OCI-LY7 (cell line): ENCODE results near the gene TOR2A. TPM values are rescaled to one million over a fixed set of nuclear protein-coding genes. Genes with fewer than 3 reads are reported as not detected.

Experiments used
- BruUV-seq: library from RNA; stranded (reverse); fragments of 400-500 nt; replicated peaks from 2 replicates; lab custom pipeline; 2021; lab: Mats Ljungman, UMichigan
- CTCF ChIA-PET: fragments of 300-600 bp; sonication (Branson Sonifier 250); formaldehyde crosslinking; loops from one replicate; lab custom pipeline; 2022; ENCODE audit warnings: antibody characterized with exemption; ENCODE audit not compliant: unreplicated experiment; lab: Charles Lee
- POLR2A ChIA-PET: fragments of 300-600 bp; sonication (Branson Sonifier 250); formaldehyde crosslinking; loops from one replicate; lab custom pipeline; 2022; ENCODE audit warnings: antibody characterized with exemption; lab: Charles Lee
- DNase-seq: peaks from one replicate; pipeline ENCODE4 v3.0.0-alpha.2; 2015; ENCODE audit warnings: low spot score
- H2AFZ ChIP-seq: fragments of 200-600 bp; sonication (generic), shearing (Covaris generic); 2 replicates; pipeline ENCODE4 v1.6.1; 2014; ENCODE audit warnings: mild to moderate bottlenecking, antibody characterized with exemption, low read length, moderate library complexity
- H3K27ac ChIP-seq: fragments of 200-600 bp; sonication (generic); 2 replicates; pipeline ENCODE4 v1.5.1; 2014; ENCODE audit warnings: mixed run types, low read depth, mild to moderate bottlenecking, moderate library complexity, low read length, inconsistent platforms; ENCODE audit not compliant: poor library complexity, severe bottlenecking
- H3K36me3 ChIP-seq: fragments of 200-600 bp; sonication (generic); 2 replicates; pipeline ENCODE4 v1.6.1; 2014; ENCODE audit warnings: mild to moderate bottlenecking, antibody characterized with exemption, low read length, moderate library complexity, mixed read lengths; ENCODE audit not compliant: insufficient read depth
- H3K4me1 ChIP-seq: fragments of 200-600 bp; sonication (generic); 2 replicates; pipeline ENCODE4 v1.5.1; 2014; ENCODE audit warnings: mild to moderate bottlenecking, low read length; ENCODE audit not compliant: insufficient read depth, poor library complexity, severe bottlenecking
- H3K4me2 ChIP-seq: fragments of 200-600 bp; sonication (generic); 2 replicates; pipeline ENCODE4 v1.6.1; 2014; ENCODE audit warnings: mild to moderate bottlenecking, low read length
- H3K4me3 ChIP-seq: fragments of 200-600 bp; sonication (generic); 2 replicates; pipeline ENCODE4 v1.5.1; 2014; ENCODE audit warnings: mild to moderate bottlenecking, low read depth, low read length; ENCODE audit not compliant: poor library complexity, severe bottlenecking
- H3K79me2 ChIP-seq: fragments of 200-600 bp; sonication (generic); 2 replicates; pipeline ENCODE4 v1.6.1; 2016; ENCODE audit warnings: low read depth, mild to moderate bottlenecking, low read length, moderate library complexity, mixed read lengths; ENCODE audit not compliant: insufficient read depth
- H3K9me2 ChIP-seq: fragments of 200-600 bp; sonication (generic); 2 replicates; pipeline ENCODE4 v1.6.1; 2016; ENCODE audit warnings: mild to moderate bottlenecking, low read length, mixed read lengths; ENCODE audit not compliant: insufficient read depth
- H3K9me3 ChIP-seq: fragments of 200-600 bp; sonication (generic); 2 replicates; pipeline ENCODE4 v1.6.1; 2014; ENCODE audit warnings: mild to moderate bottlenecking, mixed run types, low read length, mixed read lengths
- H4K20me1 ChIP-seq: fragments of 200-600 bp; sonication (generic); 2 replicates; pipeline ENCODE4 v1.6.1; 2014; ENCODE audit warnings: mild to moderate bottlenecking, antibody characterized with exemption, low read length, moderate library complexity, mixed read lengths; ENCODE audit not compliant: insufficient read depth
- EZH2phosphoT487 ChIP-seq: fragments of 200-600 bp; sonication (generic); IDR thresholded peaks from 2 replicates; pipeline ENCODE4 v1.6.1; 2018; ENCODE audit warnings: low read depth, borderline replicate concordance, mild to moderate bottlenecking, mixed run types, antibody characterized with exemption, low read length, moderate library complexity, mixed read lengths
- intact Hi-C: fragments of 100-400 bp; cut with micrococcal nuclease; formaldehyde crosslinking; loops from one replicate; pipeline ENCODE4 v1.10.0; 2022; ENCODE audit not compliant: unreplicated experiment
- total RNA-seq, 2 experiments: library from RNA; depleted of rRNA in 1 of 2; stranded (reverse); fragments of >200 nt in 1 of 2; shearing (Covaris generic) in 1 of 2; gene quantifications; 2 replicates each; pipeline ENCODE4 v1.2.3, GENCODE V29; 2014 to 2022
- TF ChIP-seq, protein P1 (sequence below): fragments of 200-600 bp; sonication (generic); conservative IDR thresholded peaks from 2 replicates; pipeline ENCODE4 v1.5.1; 2014; ENCODE audit warnings: mild to moderate bottlenecking, antibody characterized with exemption, low read length, moderate library complexity, mixed read lengths

The TOR2A gene
- total RNA-seq, 2 experiments from 2014 or later, result 13.9 to 17.9 TPM

DNA sequence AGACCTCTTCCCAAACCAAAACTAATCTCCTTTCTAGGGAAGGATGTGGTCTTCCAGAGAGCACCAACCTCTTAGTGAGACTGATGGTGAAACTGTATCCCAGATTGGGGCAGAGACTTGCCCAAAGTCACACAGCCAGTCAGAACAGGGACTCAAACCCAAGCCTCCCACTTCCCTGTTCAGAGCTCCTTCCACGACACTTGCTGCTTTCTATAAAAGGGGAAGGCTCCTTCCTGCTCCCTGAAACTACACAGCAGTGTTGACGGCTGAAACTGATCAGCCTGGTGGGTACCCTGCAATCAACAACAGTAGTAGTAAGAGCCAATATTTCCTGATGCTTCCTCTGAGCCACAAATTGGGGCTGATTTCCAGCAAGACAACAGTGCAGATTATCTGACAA lies 1.5 kb downstream of the TOR2A start:
- H3K9me2 ChIP-seq, result no peaks in the 10 kb centered on the region
- H3K4me2 ChIP-seq, result peak overlapping the region; percentile 84; the same call in 1 of the 2 replicates
- H3K9me3 ChIP-seq, result no peaks in the 10 kb centered on the region
- intact Hi-C loops, result loop anchor here (1.0 to 2.0 kb wide), 3 partner anchors 143 to 229 kb away; no protein-coding TSS in a partner anchor
- H3K79me2 ChIP-seq, result no peaks in the 10 kb centered on the region
- peaks cover 19% of the 10 kb centered on the region for H3K4me1 ChIP-seq
- no peaks in the 10 kb centered on the region for H4K20me1 ChIP-seq
- TF ChIP-seq, protein P1, sequence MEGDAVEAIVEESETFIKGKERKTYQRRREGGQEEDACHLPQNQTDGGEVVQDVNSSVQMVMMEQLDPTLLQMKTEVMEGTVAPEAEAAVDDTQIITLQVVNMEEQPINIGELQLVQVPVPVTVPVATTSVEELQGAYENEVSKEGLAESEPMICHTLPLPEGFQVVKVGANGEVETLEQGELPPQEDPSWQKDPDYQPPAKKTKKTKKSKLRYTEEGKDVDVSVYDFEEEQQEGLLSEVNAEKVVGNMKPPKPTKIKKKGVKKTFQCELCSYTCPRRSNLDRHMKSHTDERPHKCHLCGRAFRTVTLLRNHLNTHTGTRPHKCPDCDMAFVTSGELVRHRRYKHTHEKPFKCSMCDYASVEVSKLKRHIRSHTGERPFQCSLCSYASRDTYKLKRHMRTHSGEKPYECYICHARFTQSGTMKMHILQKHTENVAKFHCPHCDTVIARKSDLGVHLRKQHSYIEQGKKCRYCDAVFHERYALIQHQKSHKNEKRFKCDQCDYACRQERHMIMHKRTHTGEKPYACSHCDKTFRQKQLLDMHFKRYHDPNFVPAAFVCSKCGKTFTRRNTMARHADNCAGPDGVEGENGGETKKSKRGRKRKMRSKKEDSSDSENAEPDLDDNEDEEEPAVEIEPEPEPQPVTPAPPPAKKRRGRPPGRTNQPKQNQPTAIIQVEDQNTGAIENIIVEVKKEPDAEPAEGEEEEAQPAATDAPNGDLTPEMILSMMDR, result no peak
- no peak for TF ChIP-seq EZH2phosphoT487
- no TSS peak for BruUV-seq
- CTCF ChIA-PET, result no interaction called here
- peaks cover 8% of the 10 kb centered on the region for H3K36me3 ChIP-seq
- DNase-seq, result no peak
- POLR2A ChIA-PET, result no interaction called here
- H3K27ac ChIP-seq, result no peak overlapping the region
- H3K4me3 ChIP-seq, result no peak overlapping the region
- H2AFZ ChIP-seq, result no peak overlapping the region

DNA sequence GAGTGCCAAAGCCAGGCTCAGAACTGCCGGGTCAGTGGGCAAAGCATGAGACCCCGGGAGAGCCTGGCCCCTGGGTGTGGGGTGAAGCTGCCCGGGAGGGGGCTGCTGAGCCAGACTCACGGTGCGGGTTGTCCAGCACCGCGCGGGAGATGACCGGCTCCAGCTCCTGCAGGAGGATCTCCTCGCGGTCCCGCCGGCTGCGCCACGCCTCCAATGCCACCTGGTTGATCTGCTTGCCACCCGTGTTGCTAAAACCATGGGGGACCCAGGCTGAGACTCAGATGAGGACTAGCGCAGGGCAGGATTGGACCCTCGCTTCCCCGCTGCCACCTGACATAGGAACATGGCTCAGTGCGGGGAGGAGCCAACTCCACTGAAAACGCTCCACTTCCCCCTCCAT lies 2.6 kb downstream of the TOR2A start:
- no peaks in the 10 kb centered on the region for H3K36me3 ChIP-seq
- H4K20me1 ChIP-seq, result no peaks in the 10 kb centered on the region
- H3K4me3 ChIP-seq, result no peak overlapping the region
- no peak overlapping the region for H3K4me2 ChIP-seq
- H3K9me3 ChIP-seq, result no peaks in the 10 kb centered on the region
- peaks cover 19% of the 10 kb centered on the region for H3K4me1 ChIP-seq
- no TSS peak for BruUV-seq
- TF ChIP-seq, protein P1, result no peak
- TF ChIP-seq EZH2phosphoT487, result no peak
- H3K79me2 ChIP-seq, result no peaks in the 10 kb centered on the region
- POLR2A ChIA-PET, result no interaction called here
- H3K27ac ChIP-seq, result no peak overlapping the region
- no peak for DNase-seq
- intact Hi-C loops, result no loop called here
- no peaks in the 10 kb centered on the region for H3K9me2 ChIP-seq
- no peak overlapping the region for H2AFZ ChIP-seq
- CTCF ChIA-PET, result no interaction called here

DNA sequence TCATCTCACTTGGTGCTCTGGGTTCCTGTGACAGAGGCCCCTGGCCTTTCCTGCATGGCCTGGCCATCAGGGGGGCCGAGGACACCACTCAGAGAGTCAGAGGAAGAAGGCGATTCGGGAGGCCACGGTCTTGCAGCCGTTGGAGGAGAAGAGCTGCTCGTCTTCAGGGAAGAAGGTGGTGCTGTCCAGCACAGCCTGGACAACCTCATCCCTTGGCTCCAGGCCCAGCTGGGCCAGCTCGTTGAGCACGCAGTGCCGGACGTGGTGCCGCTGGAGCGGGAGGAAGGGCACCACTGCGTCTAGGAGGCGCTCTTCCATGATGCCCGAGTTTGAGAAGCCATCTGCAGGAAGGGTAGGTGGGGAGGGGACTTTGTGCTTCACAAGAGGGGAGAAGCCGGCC lies 3.2 kb downstream of the TOR2A start:
- no peak overlapping the region for H3K27ac ChIP-seq
- H3K4me1 ChIP-seq, result peaks cover 19% of the 10 kb centered on the region
- no peaks in the 10 kb centered on the region for H3K36me3 ChIP-seq
- H3K4me2 ChIP-seq, result no peak overlapping the region
- no peak for DNase-seq
- H2AFZ ChIP-seq, result no peak overlapping the region
- no TSS peak for BruUV-seq
- intact Hi-C loops, result no loop called here
- POLR2A ChIA-PET, result no interaction called here
- no peaks in the 10 kb centered on the region for H3K9me2 ChIP-seq
- no peaks in the 10 kb centered on the region for H3K79me2 ChIP-seq
- CTCF ChIA-PET, result no interaction called here
- no peaks in the 10 kb centered on the region for H3K9me3 ChIP-seq
- H3K4me3 ChIP-seq, result no peak overlapping the region
- H4K20me1 ChIP-seq, result no peaks in the 10 kb centered on the region
- TF ChIP-seq, protein P1, result no peak
- no peak for TF ChIP-seq EZH2phosphoT487
